ENCODE measurements around the gene FOXO6. TPM values are rescaled to one million over a fixed set of nuclear protein-coding genes. Genes with fewer than 3 reads are reported as not detected.

The FOXO6 gene
- total and polyA plus RNA-seq, 2 of the 13 experiments (the other 11 are each of a cell fraction or from before 2014, with no cell fraction given): 0.13 TPM; not detected in 1

- no peaks in the 10 kb centered on the region for H3K79me2 ChIP-seq (ENCODE audit: insufficient read depth, low read length)
- CTCF ChIA-PET (ENCODE audit: low intra/inter-chr PET ratio, low total read pairs): no interaction called here
- no peak overlapping the region for H3K9ac ChIP-seq (ENCODE audit: insufficient read depth, low read depth, low read length)
- H4K20me1 ChIP-seq (ENCODE audit: insufficient read depth, low read length): no peaks in the 10 kb centered on the region
- no peaks in the 10 kb centered on the region for H3K9me3 ChIP-seq (ENCODE audit: low read length)
- intact Hi-C loops (cut with micrococcal nuclease; ENCODE audit: unreplicated experiment) (no loop called here), in situ Hi-C loops (cut with HindIII; ENCODE audit: extremely low pct_ligation_motif_present, low pct_unique_long_range_greater_than_20kb) (no loop called here)
- no peak overlapping the region for H2AFZ ChIP-seq (ENCODE audit: low read length)
- ATAC-seq: no peak
- no TSS peak for BruUV-seq (replicated peaks)
- no peak for FAIRE-seq
- no peak overlapping the region for H3K27ac ChIP-seq (ENCODE audit: extremely low read length, insufficient read depth, low read length)
- no peak overlapping the region for H3K4me2 ChIP-seq (ENCODE audit: low read depth, low read length)
- no peaks in the 10 kb centered on the region for H3K4me1 ChIP-seq (ENCODE audit: insufficient read depth, low read length)
- DNase-seq (ENCODE audit: low spot score): no peak
- 27% methylated on average over 2 of the region's 2 CpGs for WGBS (ENCODE audit: low lambda C conversion rate)
- H3K4me3 ChIP-seq (replicated peaks in 1 of 3; ENCODE audit: insufficient read depth in 1 of 3, low read depth in 2 of 3, low read length in 3 of 3): no peak overlapping the region
- POLR2A ChIA-PET: no interaction called here
- H3K36me3 ChIP-seq (replicated peaks in 1 of 2; ENCODE audit: control insufficient read depth in 1 of 2, insufficient read depth in 2 of 2, low read length in 2 of 2): no peaks in the 10 kb centered on the region
- peaks cover 0 to 3% of the 10 kb centered on the region in 2 experiments; a peak in 1 of 5 replicates for H3K27me3 ChIP-seq (ENCODE audit: control insufficient read depth in 1 of 2, insufficient read depth in 2 of 2, low read length in 2 of 2)
- TF ChIP-seq ZNF512 (CRISPR knock-in tag; IDR thresholded peaks at IDR 0.05) (no peak), GPBP1L1 (CRISPR knock-in tag; IDR thresholded peaks at IDR 0.05) (no peak), ETS1 (CRISPR knock-in tag; IDR thresholded peaks at IDR 0.05) (no peak), ZNF501 (CRISPR knock-in tag; IDR thresholded peaks at IDR 0.05) (no peak), SMARCE1 (IDR thresholded peaks at IDR 0.05; ENCODE audit: borderline replicate concordance) (no peak), MZF1 (CRISPR knock-in tag; IDR thresholded peaks at IDR 0.05; ENCODE audit: borderline replicate concordance) (no peak), SALL1 (CRISPR knock-in tag; IDR thresholded peaks at IDR 0.05) (no peak), TRIM24 (CRISPR knock-in tag; IDR thresholded peaks at IDR 0.05) (no peak), ZNF629 (CRISPR knock-in tag; conservative IDR thresholded peaks at IDR 0.05) (peak; percentile 49), NFE2L2 (IDR thresholded peaks at IDR 0.05; ENCODE audit: low read length) (no peak), ZNF143 (CRISPR knock-in tag; IDR thresholded peaks at IDR 0.05) (peak; percentile 69), E2F5 (CRISPR knock-in tag; conservative IDR thresholded peaks at IDR 0.05) (no peak), ISX (CRISPR knock-in tag; conservative IDR thresholded peaks at IDR 0.05) (no peak), DDIT3 (CRISPR knock-in tag; IDR thresholded peaks at IDR 0.05) (no peak), PCBP1 (IDR thresholded peaks at IDR 0.05; ENCODE audit: borderline replicate concordance, low read depth, low read length) (no peak), ZNF703 (CRISPR knock-in tag; IDR thresholded peaks at IDR 0.05; ENCODE audit: borderline replicate concordance) (no peak), THAP11 (CRISPR knock-in tag; IDR thresholded peaks at IDR 0.05) (peak; percentile 76), ZNF160 (CRISPR knock-in tag; IDR thresholded peaks at IDR 0.05) (no peak), ZNF660 (CRISPR knock-in tag; IDR thresholded peaks at IDR 0.05; ENCODE audit: borderline replicate concordance, low read depth) (no peak), ZNF776 (CRISPR knock-in tag; IDR thresholded peaks at IDR 0.05) (no peak), NCOR1 (IDR thresholded peaks at IDR 0.05; ENCODE audit: borderline replicate concordance, low read length) (no peak)
Measured at GRCh38 chr1:41340655-41341364, 20.4 kb upstream of the FOXO6 start.

All from HepG2 (cell line).